Measurements from ENCODE around the gene RHOBTB3. TPM values are rescaled to one million over a fixed set of nuclear protein-coding genes. Genes with fewer than 3 reads are reported as not detected.

The RHOBTB3 gene
- total RNA-seq, 1 donor from 2014 or later = 75.2 TPM

GRCh38 chr5:95759005-95759404, 27.9 kb downstream of the RHOBTB3 start:
- no peak overlapping the region for H3K4me3 Mint-ChIP-seq (ENCODE audit: unreplicated experiment)

DNA sequence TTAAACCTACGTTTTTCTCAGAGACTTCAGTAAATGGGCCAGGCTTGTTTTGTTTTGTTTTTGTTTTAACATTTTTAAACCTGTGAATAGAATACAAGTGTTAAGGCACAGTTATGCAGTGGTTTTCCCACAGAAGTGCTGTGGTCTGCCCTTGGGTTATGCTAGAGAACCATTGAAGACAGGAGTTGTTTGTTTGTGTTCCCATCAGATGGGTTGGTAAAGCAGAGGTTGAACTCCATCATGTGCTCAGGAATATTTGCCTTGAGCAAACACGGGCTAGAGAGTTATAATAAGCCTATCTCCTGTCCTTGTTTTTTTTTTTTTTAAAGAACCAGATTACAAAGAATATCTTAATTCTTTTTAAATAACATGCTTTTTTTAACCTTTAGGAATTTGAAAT, 28.5 kb downstream of the RHOBTB3 start:
- Mint-ChIP-seq H3K27me3 (ENCODE audit: low read depth) (no peaks in the 10 kb centered on the region), H3K4me1 (ENCODE audit: low read depth) (peaks cover 50% of the 10 kb centered on the region), H3K36me3 (ENCODE audit: low read depth) (peaks cover 14% of the 10 kb centered on the region), H3K4me3 (ENCODE audit: unreplicated experiment) (no peak overlapping the region), H3K9me3 (ENCODE audit: low read depth) (no peaks in the 10 kb centered on the region), H3K27ac (ENCODE audit: unreplicated experiment) (peak overlapping the region; percentile 84)
- no peak for DNase-seq (ENCODE audit: low spot score)
- no peak for TF ChIP-seq CTCF (IDR thresholded peaks at IDR 0.05)

More at GRCh38 chr5:95759005-95759404, 27.9 kb downstream of the RHOBTB3 start:
- TF ChIP-seq CTCF (IDR thresholded peaks at IDR 0.05) = no peak
- no peak for DNase-seq (ENCODE audit: low spot score)
- no peaks in the 10 kb centered on the region for H3K9me3 Mint-ChIP-seq (ENCODE audit: low read depth)
- H3K36me3 Mint-ChIP-seq (ENCODE audit: low read depth) = peaks cover 13% of the 10 kb centered on the region
- H3K27me3 Mint-ChIP-seq (ENCODE audit: low read depth) = no peaks in the 10 kb centered on the region
- H3K27ac Mint-ChIP-seq (ENCODE audit: unreplicated experiment) = peak overlapping the region; percentile 84
- H3K4me1 Mint-ChIP-seq (ENCODE audit: low read depth) = peaks cover 50% of the 10 kb centered on the region

DNA sequence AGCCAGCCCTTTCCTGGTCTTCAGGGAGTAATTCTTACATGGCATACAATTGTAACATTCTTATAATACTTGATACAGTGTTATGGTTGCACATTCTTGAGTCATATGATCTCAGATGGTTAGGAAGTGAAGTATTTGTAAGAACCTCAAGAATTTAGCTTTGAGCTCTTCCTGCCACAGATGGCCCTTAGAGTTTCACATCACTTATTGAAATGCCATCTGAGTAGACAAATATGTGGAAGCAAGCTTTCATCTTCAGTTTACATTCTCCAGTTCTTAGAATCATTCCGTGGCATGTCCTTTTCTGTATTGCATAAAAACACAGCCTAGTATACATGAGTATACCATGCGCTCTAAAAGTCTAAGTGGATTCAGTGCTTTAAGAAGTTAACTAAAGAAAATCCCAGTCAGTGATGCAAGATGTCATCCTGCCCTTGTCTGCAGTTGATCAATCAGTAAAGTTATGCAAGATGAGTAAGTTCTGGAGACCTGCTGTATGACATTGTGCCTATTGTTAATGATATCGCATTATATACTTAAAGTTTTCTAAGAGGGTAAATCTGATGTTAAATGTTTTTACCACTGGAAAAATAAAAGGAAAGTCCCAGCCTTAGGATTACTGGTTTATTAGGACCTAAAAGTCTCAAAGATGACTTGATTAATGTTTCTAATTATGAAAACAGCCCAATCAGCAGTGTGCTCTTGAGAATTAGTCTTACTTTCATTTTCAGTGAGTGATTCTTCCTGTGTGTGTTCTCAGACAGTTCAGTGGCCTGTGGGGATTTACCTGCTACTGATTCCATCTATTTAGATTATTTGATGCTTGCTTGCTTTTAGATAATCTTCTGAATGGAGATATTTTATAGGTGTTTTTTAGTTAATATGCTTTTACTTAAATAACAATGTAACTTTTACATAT, 29.4 kb downstream of the RHOBTB3 start:
- peaks cover 50% of the 10 kb centered on the region for H3K4me1 Mint-ChIP-seq (ENCODE audit: low read depth)
- no peaks in the 10 kb centered on the region for H3K27me3 Mint-ChIP-seq (ENCODE audit: low read depth)
- peak overlapping the region; percentile 86 for H3K27ac Mint-ChIP-seq (ENCODE audit: unreplicated experiment)
- H3K36me3 Mint-ChIP-seq (ENCODE audit: low read depth) = peaks cover 12% of the 10 kb centered on the region
- TF ChIP-seq CTCF (IDR thresholded peaks at IDR 0.05) = no peak
- no peak for DNase-seq (ENCODE audit: low spot score)
- no peaks in the 10 kb centered on the region for H3K9me3 Mint-ChIP-seq (ENCODE audit: low read depth)
- H3K4me3 Mint-ChIP-seq (ENCODE audit: unreplicated experiment) = peak overlapping the region; percentile 25

GRCh38 chr5:95761771-95762651, 30.9 kb downstream of the RHOBTB3 start:
- H3K27ac Mint-ChIP-seq (ENCODE audit: unreplicated experiment) = peak overlapping the region; percentile 75

More at GRCh38 chr5:95761771-95762651, 30.9 kb downstream of the RHOBTB3 start:
- DNase-seq (ENCODE audit: low spot score) = no peak
- H3K9me3 Mint-ChIP-seq (ENCODE audit: low read depth) = no peaks in the 10 kb centered on the region
- H3K4me3 Mint-ChIP-seq (ENCODE audit: unreplicated experiment) = no peak overlapping the region
- TF ChIP-seq CTCF (IDR thresholded peaks at IDR 0.05) = no peak
- H3K4me1 Mint-ChIP-seq (ENCODE audit: low read depth) = peaks cover 50% of the 10 kb centered on the region
- H3K36me3 Mint-ChIP-seq (ENCODE audit: low read depth) = peaks cover 12% of the 10 kb centered on the region
- no peaks in the 10 kb centered on the region for H3K27me3 Mint-ChIP-seq (ENCODE audit: low read depth)
